HG03108 (cell line): ENCODE data around the gene UTP18.
"Not testable (repeated sequence)": the region's sequence is repeated elsewhere in the genome, so short reads cannot be mapped to it uniquely, and the experiment has no call there.

Experiments used
- ATAC-seq: cut with Tn5 transposase; IDR thresholded peaks from one replicate; pipeline ENCODE4 v1.9.1; 2021; ENCODE audit warnings: moderate library complexity; ENCODE audit not compliant: unreplicated experiment

Gene UTP18

GRCh38 chr17:51260237-51261023, at the start of gene UTP18:
TSS of gene UTP18 (plus strand) at chr17:51260546. CDS start at chr17:51260585, 39 bp downstream.
- ATAC-seq = peak; percentile 66

DNA sequence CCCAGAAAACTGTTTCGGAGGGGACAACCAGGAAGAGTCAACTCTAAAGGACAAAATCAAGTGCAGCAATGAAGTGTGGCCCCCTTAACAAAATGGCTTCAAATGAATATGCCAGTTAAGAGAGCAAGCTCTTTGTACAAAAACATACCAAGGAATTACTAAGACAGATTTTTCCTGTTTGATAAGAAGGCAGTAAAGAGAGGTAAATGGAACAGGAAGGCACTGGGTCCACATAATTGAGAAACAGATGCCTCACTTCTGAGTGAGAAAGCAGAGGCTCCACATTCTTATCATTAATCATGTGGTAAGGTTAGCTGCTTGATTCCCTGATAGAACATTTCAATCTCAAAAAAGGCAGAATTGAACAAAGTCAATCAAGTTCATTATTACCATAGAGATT, 45.4 kb upstream of the UTP18 start:
- no peak for ATAC-seq

GRCh38 chr17:51217946-51218345, 42.4 kb upstream of the UTP18 start:
- ATAC-seq = no peak

DNA sequence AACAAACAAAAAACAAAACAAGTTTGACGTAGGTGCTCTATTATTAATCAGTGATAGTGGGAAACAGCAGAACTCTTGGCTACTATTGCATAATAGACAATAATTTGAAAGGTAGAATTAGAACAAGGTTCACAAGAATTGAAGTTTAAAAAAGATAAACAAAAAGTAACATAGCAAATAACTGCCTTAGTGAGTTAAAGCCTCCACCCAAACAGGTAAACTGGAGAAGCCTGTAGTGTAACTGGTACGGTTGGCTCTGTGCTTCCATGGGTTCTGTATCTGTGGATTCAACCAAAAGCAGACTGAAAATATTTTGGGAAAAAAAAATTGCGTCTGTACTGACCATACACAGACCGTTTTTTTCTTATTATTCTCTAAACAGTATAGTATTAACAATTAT, 39.0 kb upstream of the UTP18 start:
- ATAC-seq = no peak

- no peak for ATAC-seq
Observed at GRCh38 chr17:51224402-51225262, 35.7 kb upstream of the UTP18 start.

- ATAC-seq = not testable (repeated sequence)
Observed at GRCh38 chr17:51225523-51225922, 34.8 kb upstream of the UTP18 start.

- ATAC-seq = no peak
Observed at GRCh38 chr17:51228161-51228560, 32.2 kb upstream of the UTP18 start.

DNA sequence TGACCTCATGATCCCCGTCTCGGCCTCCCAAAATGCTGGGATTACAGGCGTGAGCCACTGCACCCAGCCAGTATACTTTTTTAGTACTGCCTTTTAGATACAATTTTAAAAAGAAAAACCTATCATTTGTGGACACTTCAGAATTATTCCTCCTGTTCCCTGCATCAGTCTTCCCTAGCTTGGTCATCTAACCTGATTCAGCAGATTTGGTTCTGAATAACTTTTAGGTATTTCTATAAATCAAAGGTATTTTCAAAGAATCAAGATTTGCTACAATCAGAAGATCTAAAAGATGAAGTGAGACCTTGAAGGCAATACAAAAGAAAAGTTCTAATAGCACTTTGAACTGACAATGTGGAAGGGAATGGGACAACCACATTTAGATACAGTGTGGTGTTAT, 30.5 kb upstream of the UTP18 start:
- ATAC-seq = no peak

- ATAC-seq = no peak
Observed at GRCh38 chr17:51230306-51230705, 30.0 kb upstream of the UTP18 start.

- no peak for ATAC-seq
Observed at GRCh38 chr17:51231999-51232398, 28.3 kb upstream of the UTP18 start.

DNA sequence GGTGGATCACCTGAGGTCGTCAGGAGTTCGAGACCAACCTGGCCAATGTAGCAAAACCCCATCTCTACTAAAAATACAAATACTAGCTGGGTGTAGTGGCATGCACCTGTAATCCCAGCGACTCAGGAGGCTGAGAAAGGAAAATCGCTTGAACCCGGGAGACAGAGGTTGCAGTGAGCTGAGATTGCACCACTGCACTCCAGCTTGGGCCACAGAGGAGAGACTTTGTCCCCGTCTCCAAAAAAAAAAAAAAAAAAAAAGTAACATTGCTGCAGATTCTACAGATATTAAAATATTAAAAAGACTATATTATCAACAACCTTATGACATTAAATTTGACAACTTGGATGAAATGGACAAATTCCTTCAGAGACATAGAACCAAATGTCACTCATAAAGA, 26.2 kb upstream of the UTP18 start:
- no peak for ATAC-seq

- ATAC-seq = peak; percentile 66
Observed at GRCh38 chr17:51238255-51238887, 22.0 kb upstream of the UTP18 start.

- no peak for ATAC-seq
Observed at GRCh38 chr17:51240275-51240674, 20.1 kb upstream of the UTP18 start.

DNA sequence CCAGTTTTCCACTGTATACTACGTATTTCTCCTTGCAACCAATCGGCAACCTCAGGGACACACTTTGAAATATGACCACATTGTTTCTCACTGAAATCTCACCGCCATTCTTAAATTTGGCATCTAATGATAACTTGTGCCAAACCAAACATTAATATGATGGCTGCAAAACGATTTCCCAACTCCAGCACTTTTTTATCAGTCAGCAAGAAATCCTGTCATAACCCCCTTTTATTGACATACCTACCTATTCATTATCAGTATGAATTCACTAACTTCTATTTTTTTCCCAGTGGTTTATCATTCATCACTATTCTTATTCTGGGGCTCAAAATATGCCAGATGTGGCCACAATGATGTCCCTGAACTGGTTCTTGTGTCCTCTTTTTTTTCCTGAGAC, 16.3 kb upstream of the UTP18 start:
- no peak for ATAC-seq

DNA sequence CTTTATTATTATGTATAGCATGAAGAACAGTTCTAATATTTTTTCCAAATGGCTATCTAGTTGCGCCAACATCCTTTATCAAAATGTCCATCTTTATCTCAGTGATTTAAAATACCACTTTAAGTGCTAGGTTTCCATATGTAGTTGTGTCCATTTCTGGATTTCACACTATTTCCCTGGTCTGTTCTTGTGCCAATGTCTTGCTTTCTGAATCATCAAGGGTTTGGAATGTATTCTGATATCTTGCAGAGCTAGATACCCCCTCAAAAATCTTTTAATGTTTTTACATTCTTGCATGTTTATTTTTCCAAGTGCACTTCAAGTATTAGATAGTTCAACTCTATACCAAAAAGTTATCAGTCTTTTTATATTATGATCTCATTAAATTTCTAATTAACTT, 14.8 kb upstream of the UTP18 start:
- no peak for ATAC-seq

- no peak for ATAC-seq
Observed at GRCh38 chr17:51250314-51250840, 10.0 kb upstream of the UTP18 start.

DNA sequence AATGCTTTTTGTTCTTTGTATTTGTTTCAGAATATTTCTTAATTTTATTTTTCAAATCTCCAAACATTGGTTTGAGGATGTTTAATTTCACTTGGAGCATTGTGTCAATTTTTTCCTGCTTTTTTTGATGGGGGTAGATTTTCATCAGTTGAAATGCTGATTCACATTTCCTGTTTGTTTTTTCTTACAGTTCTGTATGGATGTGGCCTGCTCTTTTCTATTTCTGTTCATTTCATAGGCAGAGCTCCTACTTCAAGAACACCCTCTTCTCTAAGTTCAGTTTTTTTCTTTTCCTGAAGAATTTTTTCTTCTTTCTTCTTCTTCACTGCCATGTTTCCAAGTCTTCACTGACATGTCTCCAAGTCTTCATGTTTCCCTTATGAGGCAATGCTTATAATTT, 9.3 kb upstream of the UTP18 start:
- ATAC-seq = no peak

DNA sequence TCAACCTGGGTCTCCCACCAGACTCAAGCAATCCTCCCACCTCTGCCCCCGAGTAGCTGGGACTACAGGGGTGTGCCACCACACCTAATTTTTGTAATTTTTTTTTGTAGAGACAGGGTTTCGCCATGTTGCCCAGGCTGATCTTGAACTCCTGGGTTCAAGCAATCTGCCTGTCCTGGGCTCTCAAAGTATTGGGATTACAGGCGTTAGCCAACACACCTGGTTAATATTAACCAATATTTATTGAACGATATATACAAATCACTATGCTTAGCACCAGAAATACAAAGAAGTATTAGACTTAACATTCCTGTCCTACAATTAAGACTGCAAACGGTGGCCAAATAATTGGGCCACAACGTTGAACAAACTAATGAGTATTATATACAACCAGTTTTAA, 4.7 kb upstream of the UTP18 start:
- ATAC-seq = no peak

- no peak for ATAC-seq
Observed at GRCh38 chr17:51256101-51256500, 4.2 kb upstream of the UTP18 start.

- ATAC-seq = no peak
Observed at GRCh38 chr17:51257150-51258081, 2.9 kb upstream of the UTP18 start.
